Left lung (tissue), 10 donors: ENCODE measurements around the gene ACER3. TPM values are rescaled to one million over a fixed set of nuclear protein-coding genes. Genes with fewer than 3 reads are reported as not detected.
"Not testable (repeated sequence)": the region's sequence is repeated elsewhere in the genome, so short reads cannot be mapped to it uniquely, and the experiment has no call there.

ENCODE experiments used
- ATAC-seq: fragments of 200-7000 bp; cut with Tn5 transposase; one replicate; pipeline ENCODE4 v1.9.1; 2020; ENCODE audit warnings: moderate library complexity
- DNase-seq, 4 donors: peaks; one replicate each; pipeline ENCODE4 v3.0.0-alpha.2; 2013 to 2020
- H3K27ac ChIP-seq, 2 donors: fragments of 200-600 bp; sonication (generic) in 1 of 2; one replicate each; pipeline versions ENCODE4 v1.5.0 to v1.8.0; 2020 to 2021
- H3K27me3 ChIP-seq, 2 donors: fragments of 200-600 bp; sonication (generic) in 1 of 2; one replicate each; pipeline versions ENCODE4 v1.5.0 to v1.8.0; 2020 to 2021
- H3K36me3 ChIP-seq, 2 donors: fragments of 200-600 bp; sonication (generic) in 1 of 2; one replicate each; pipeline versions ENCODE4 v1.5.0 to v1.8.0; 2020 to 2021
- H3K4me1 ChIP-seq, 2 donors: fragments of 200-600 bp; one replicate each; pipeline ENCODE4 v1.8.0; 2021
- H3K4me3 ChIP-seq, 2 donors: fragments of 200-600 bp; sonication (generic) in 1 of 2; one replicate each; pipeline versions ENCODE4 v1.5.0 to v1.8.0; 2020 to 2021; ENCODE audit warnings: mild to moderate bottlenecking in 1 of 2
- H3K9me3 ChIP-seq, 2 donors: fragments of 200-600 bp; sonication (generic) in 1 of 2; one replicate each; pipeline versions ENCODE4 v1.5.0 to v1.8.0; 2020 to 2021
- CTCF ChIP-seq, 2 donors: fragments of 200-600 bp; sonication (generic) in 1 of 2; IDR thresholded peaks; one replicate each; pipeline versions ENCODE4 v1.5.0 to v1.8.0; 2021; ENCODE audit warnings: antibody characterized with exemption in 2 of 2
- intact Hi-C, 2 donors: fragments of 100-400 bp; cut with DNase I; formaldehyde crosslinking; loops; one replicate each; pipeline versions ENCODE4 v1.11.2 to v1.14.2; 2022
- polyA plus RNA-seq, 6 donors: library from polyadenylated mRNA; unstranded; fragments of 120-200 nt; gene quantifications; one replicate each; pipeline ENCODE4 v1.2.1, GENCODE V29; 2013; ENCODE audit not compliant: insufficient read length in 6 of 6
- total RNA-seq, 2 donors: library from RNA; stranded (reverse); fragmentation: NEBNext Ultra II Directional; extraction: Animal tissue kit (Norgen Biotek cat#: 25700); gene quantifications; one replicate each; pipeline ENCODE4 v1.2.1, GENCODE V29; 2021
- donor health status: DM: no; HTN: yes; CAD: no.
- donor health status: DM: no; HTN: no; CAD: no.

The ACER3 gene
- total and polyA plus RNA-seq, 8 donors, result 17.5 to 46.5 (median 24.6) TPM

- H3K27ac ChIP-seq, result no peak overlapping the region
- no peaks in the 10 kb centered on the region for H3K9me3 ChIP-seq
- no peak for TF ChIP-seq CTCF (IDR thresholded peaks at IDR 0.05)
- ATAC-seq, result no peak
- no peak for DNase-seq
- no peaks in the 10 kb centered on the region for H3K27me3 ChIP-seq
- intact Hi-C loops, result no loop called here
- peaks cover 0 to 13% of the 10 kb centered on the region in 2 donors for H3K36me3 ChIP-seq
- no peaks in the 10 kb centered on the region for H3K4me1 ChIP-seq
- H3K4me3 ChIP-seq, result no peak overlapping the region
Observed at GRCh38 chr11:77003963-77004362, 143.2 kb downstream of the ACER3 start.

GRCh38 chr11:77009533-77010160, 148.9 kb downstream of the ACER3 start:
- no peak for TF ChIP-seq CTCF (IDR thresholded peaks at IDR 0.05)
- ATAC-seq (no peak), DNase-seq (no peak)
- Histone ChIP-seq H3K27me3 (no peaks in the 10 kb centered on the region), H3K36me3 (peaks cover 0 to 31% of the 10 kb centered on the region in 2 donors), H3K27ac (no peak overlapping the region), H3K4me3 (no peak overlapping the region), H3K4me1 (no peaks in the 10 kb centered on the region), H3K9me3 (no peaks in the 10 kb centered on the region)
- intact Hi-C loops, result no loop called here

GRCh38 chr11:77014669-77015068, 154.0 kb downstream of the ACER3 start:
- H3K4me3 ChIP-seq, result no peak overlapping the region
- no peaks in the 10 kb centered on the region for H3K9me3 ChIP-seq
- peaks cover 0 to 46% of the 10 kb centered on the region in 2 donors for H3K36me3 ChIP-seq
- H3K4me1 ChIP-seq, result peaks cover 0 to 2% of the 10 kb centered on the region in 2 donors
- intact Hi-C loops, result no loop called here
- no peak overlapping the region for H3K27ac ChIP-seq
- no peak for DNase-seq
- no peak for TF ChIP-seq CTCF (IDR thresholded peaks at IDR 0.05)
- no peak for ATAC-seq
- H3K27me3 ChIP-seq, result no peaks in the 10 kb centered on the region

- DNase-seq, ATAC-seq, H3K4me3 ChIP-seq, H3K9me3 ChIP-seq, H3K4me1 ChIP-seq, intact Hi-C loops, H3K27ac ChIP-seq, H3K27me3 ChIP-seq: not testable (repeated sequence)
- peaks cover 0 to 57% of the 10 kb centered on the region in 2 donors for H3K36me3 ChIP-seq
Observed at GRCh38 chr11:77018396-77018924, 157.7 kb downstream of the ACER3 start.

- intact Hi-C loops, result no loop called here
- DNase-seq, result no peak
- no peak for TF ChIP-seq CTCF (IDR thresholded peaks at IDR 0.05)
- no peaks in the 10 kb centered on the region for H3K9me3 ChIP-seq
- H3K4me3 ChIP-seq, result no peak overlapping the region
- peak; percentile 90 for ATAC-seq
- no peak overlapping the region for H3K27ac ChIP-seq
- peaks cover 0 to 52% of the 10 kb centered on the region in 2 donors for H3K36me3 ChIP-seq
- peaks cover 0 to 9% of the 10 kb centered on the region in 2 donors for H3K4me1 ChIP-seq
- no peaks in the 10 kb centered on the region for H3K27me3 ChIP-seq
Observed at GRCh38 chr11:77019976-77020595, 159.4 kb downstream of the ACER3 start.
